Liver (tissue), 3 donors: Measurements from ENCODE around the gene PAQR4.

Experiments
- ATF3 ChIP-seq: IDR thresholded peaks from 2 replicates; pipeline ENCODE4 v1.6.1; 2016; ENCODE audit warnings: antibody characterized with exemption
- EGR1 ChIP-seq, 2 donors: IDR thresholded peaks; 2 replicates each; pipeline ENCODE4 v1.6.1; 2016 to 2018; ENCODE audit warnings: antibody characterized with exemption in 2 of 2, low read depth in 2 of 2
- FOXA1 ChIP-seq: IDR thresholded peaks from 2 replicates; pipeline ENCODE4 v1.6.1; 2016; ENCODE audit warnings: antibody characterized with exemption
- GABPA ChIP-seq, 2 donors: IDR thresholded peaks in 1 of 2; conservative IDR thresholded peaks in 1 of 2; 2 replicates each; pipeline ENCODE4 v1.6.1; 2016; ENCODE audit warnings: antibody characterized with exemption in 2 of 2, mild to moderate bottlenecking in 1 of 2, moderate library complexity in 1 of 2
- JUND ChIP-seq, 2 donors: IDR thresholded peaks; 2 replicates each; pipeline ENCODE4 v1.6.1; 2016; ENCODE audit warnings: antibody characterized with exemption in 2 of 2
- MAX ChIP-seq: IDR thresholded peaks from 2 replicates; pipeline ENCODE4 v1.6.1; 2016; ENCODE audit warnings: antibody characterized with exemption
- NR2F2 ChIP-seq: IDR thresholded peaks from 2 replicates; pipeline ENCODE4 v1.6.1; 2016; ENCODE audit warnings: antibody characterized with exemption
- RAD21 ChIP-seq, 2 donors: IDR thresholded peaks; 2 replicates each; pipeline ENCODE4 v1.6.1; 2016; ENCODE audit warnings: antibody characterized with exemption in 2 of 2, mild to moderate bottlenecking in 2 of 2
- REST ChIP-seq: IDR thresholded peaks from 2 replicates; pipeline ENCODE4 v1.6.1; 2016; ENCODE audit warnings: antibody characterized with exemption, mild to moderate bottlenecking
- SP1 ChIP-seq: IDR thresholded peaks from 2 replicates; pipeline ENCODE4 v1.6.1; 2018; ENCODE audit warnings: antibody characterized with exemption, mild to moderate bottlenecking
- TAF1 ChIP-seq: conservative IDR thresholded peaks from 2 replicates; pipeline ENCODE4 v1.6.1; 2016; ENCODE audit warnings: antibody characterized with exemption, mild to moderate bottlenecking
- YY1 ChIP-seq: IDR thresholded peaks from 2 replicates; pipeline ENCODE4 v1.6.1; 2016; ENCODE audit warnings: antibody characterized with exemption, mild to moderate bottlenecking
- ZBTB33 ChIP-seq: IDR thresholded peaks from 2 replicates; pipeline ENCODE4 v1.6.1; 2016; ENCODE audit warnings: antibody characterized with exemption
- TF ChIP-seq, protein P1 (sequence below): fragments of 150-350 bp; IDR thresholded peaks from 2 replicates; pipeline ENCODE4 v1.5.1; 2017; ENCODE audit warnings: improper control_type of control experiment, low read depth, low read length; ENCODE audit not compliant: missing input control
- donor health status: healthy.
- donor health status: healthy.

GRCh38 chr16:2975161-2975795 is 6.1 kb downstream of the PAQR4 start:
- TF ChIP-seq, protein P1, sequence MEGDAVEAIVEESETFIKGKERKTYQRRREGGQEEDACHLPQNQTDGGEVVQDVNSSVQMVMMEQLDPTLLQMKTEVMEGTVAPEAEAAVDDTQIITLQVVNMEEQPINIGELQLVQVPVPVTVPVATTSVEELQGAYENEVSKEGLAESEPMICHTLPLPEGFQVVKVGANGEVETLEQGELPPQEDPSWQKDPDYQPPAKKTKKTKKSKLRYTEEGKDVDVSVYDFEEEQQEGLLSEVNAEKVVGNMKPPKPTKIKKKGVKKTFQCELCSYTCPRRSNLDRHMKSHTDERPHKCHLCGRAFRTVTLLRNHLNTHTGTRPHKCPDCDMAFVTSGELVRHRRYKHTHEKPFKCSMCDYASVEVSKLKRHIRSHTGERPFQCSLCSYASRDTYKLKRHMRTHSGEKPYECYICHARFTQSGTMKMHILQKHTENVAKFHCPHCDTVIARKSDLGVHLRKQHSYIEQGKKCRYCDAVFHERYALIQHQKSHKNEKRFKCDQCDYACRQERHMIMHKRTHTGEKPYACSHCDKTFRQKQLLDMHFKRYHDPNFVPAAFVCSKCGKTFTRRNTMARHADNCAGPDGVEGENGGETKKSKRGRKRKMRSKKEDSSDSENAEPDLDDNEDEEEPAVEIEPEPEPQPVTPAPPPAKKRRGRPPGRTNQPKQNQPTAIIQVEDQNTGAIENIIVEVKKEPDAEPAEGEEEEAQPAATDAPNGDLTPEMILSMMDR, result no peak
- TF ChIP-seq ZBTB33, result no peak
- no peak for TF ChIP-seq REST
- no peak for TF ChIP-seq ATF3
- no peak for TF ChIP-seq SP1
- TF ChIP-seq JUND (IDR thresholded peaks at IDR 0.05), result no peak
- no peak for TF ChIP-seq YY1
- TF ChIP-seq RAD21 (IDR thresholded peaks at IDR 0.05), result no peak
- TF ChIP-seq FOXA1, result no peak
- no peak for TF ChIP-seq TAF1
- no peak for TF ChIP-seq MAX
- no peak for TF ChIP-seq EGR1 (IDR thresholded peaks at IDR 0.05; ENCODE audit: low read depth in 2 of 2)
- no peak for TF ChIP-seq GABPA (IDR thresholded peaks at IDR 0.05 in 1 of 2, conservative IDR thresholded peaks at IDR 0.05 in 1 of 2)
- TF ChIP-seq NR2F2, result no peak
